ENCODE measurements around the gene KCNC2. TPM values are rescaled to one million over a fixed set of nuclear protein-coding genes. Genes with fewer than 3 reads are reported as not detected.

Gene KCNC2
- total and polyA plus RNA-seq, 2 donors (not counting 3 experiments of a cell fraction or from before 2014, with no cell fraction given) = not detected

- Histone ChIP-seq H2AFZ (ENCODE audit: low read depth, low read length) (no peak overlapping the region), H4K20me1 (replicated peaks; ENCODE audit: control insufficient read depth, extremely low read depth, insufficient read depth, low read length) (no peaks in the 10 kb centered on the region), H3K27ac (ENCODE audit: insufficient read depth, low read depth, low read length) (no peak overlapping the region), H3K4me3 (replicated peaks in 1 of 3; ENCODE audit: insufficient read depth in 1 of 3, low read depth in 1 of 3, low read length in 3 of 3) (no peak overlapping the region), H3K79me2 (ENCODE audit: control insufficient read depth, insufficient read depth, low read length) (no peaks in the 10 kb centered on the region), H3K4me1 (ENCODE audit: control insufficient read depth, extremely low read depth, insufficient read depth, low read length) (no peaks in the 10 kb centered on the region), H3K27me3 (ENCODE audit: control insufficient read depth in 2 of 2, insufficient read depth in 2 of 2, low read length in 2 of 2) (no peaks in the 10 kb centered on the region), H3K4me2 (ENCODE audit: insufficient read depth, low read length) (no peak overlapping the region), H3K9ac (replicated peaks; ENCODE audit: extremely low read depth, insufficient read depth, low read length) (no peak overlapping the region), H3K9me3 (replicated peaks; ENCODE audit: control insufficient read depth, insufficient read depth, low read length) (no peaks in the 10 kb centered on the region), H3K9me1 (replicated peaks; ENCODE audit: control insufficient read depth, extremely low read depth, insufficient read depth, low read length) (no peaks in the 10 kb centered on the region), H3K36me3 (ENCODE audit: control insufficient read depth in 2 of 2, extremely low read depth in 1 of 2, insufficient read depth in 2 of 2, low read length in 2 of 2) (no peaks in the 10 kb centered on the region)
- intact Hi-C loops (cut with micrococcal nuclease) = no loop called here
- TF ChIP-seq FOS (IDR thresholded peaks at IDR 0.05; ENCODE audit: borderline replicate concordance, insufficient read depth, low read length) = no peak
- TF ChIP-seq MYC (IDR thresholded peaks at IDR 0.05; ENCODE audit: low read depth, low read length) = no peak
- TF ChIP-seq POLR2A (IDR thresholded peaks at IDR 0.05; ENCODE audit: low read depth, low read length) = no peak
- no peak for TF ChIP-seq JUN (IDR thresholded peaks at IDR 0.05; ENCODE audit: borderline replicate concordance, insufficient read depth, insufficient read length, low read depth)
- CTCF ChIA-PET = interaction anchor here (1.6 kb wide), 1 partner anchor 9 kb away, joined by 3 read pairs; no protein-coding TSS in a partner anchor
- DNase-seq (ENCODE audit: low read depth, low spot score) (no peak), FAIRE-seq (no peak)
- dilution Hi-C loops (cut with MboI; ENCODE audit: extremely low pct_ligation_motif_present, low sequenced_read_pairs) = no loop called here
- POLR2A ChIA-PET = no interaction called here
- BruUV-seq (replicated peaks) = no TSS peak
Measured at GRCh38 chr12:75139196-75139595, 70.4 kb downstream of the KCNC2 start.

GRCh38 chr12:75137896-75138295 lies 71.7 kb downstream of the KCNC2 start:
- Histone ChIP-seq H3K4me3 (replicated peaks in 1 of 3; ENCODE audit: insufficient read depth in 1 of 3, low read depth in 1 of 3, low read length in 3 of 3) (no peak overlapping the region), H2AFZ (ENCODE audit: low read depth, low read length) (no peak overlapping the region), H3K4me2 (ENCODE audit: insufficient read depth, low read length) (no peak overlapping the region), H3K9ac (replicated peaks; ENCODE audit: extremely low read depth, insufficient read depth, low read length) (no peak overlapping the region), H3K9me3 (replicated peaks; ENCODE audit: control insufficient read depth, insufficient read depth, low read length) (no peaks in the 10 kb centered on the region), H3K9me1 (replicated peaks; ENCODE audit: control insufficient read depth, extremely low read depth, insufficient read depth, low read length) (no peaks in the 10 kb centered on the region), H3K4me1 (ENCODE audit: control insufficient read depth, extremely low read depth, insufficient read depth, low read length) (no peaks in the 10 kb centered on the region), H3K27ac (ENCODE audit: insufficient read depth, low read depth, low read length) (no peak overlapping the region), H3K36me3 (ENCODE audit: control insufficient read depth in 2 of 2, extremely low read depth in 1 of 2, insufficient read depth in 2 of 2, low read length in 2 of 2) (no peaks in the 10 kb centered on the region), H4K20me1 (replicated peaks; ENCODE audit: control insufficient read depth, extremely low read depth, insufficient read depth, low read length) (no peaks in the 10 kb centered on the region), H3K79me2 (ENCODE audit: control insufficient read depth, insufficient read depth, low read length) (no peaks in the 10 kb centered on the region), H3K27me3 (ENCODE audit: control insufficient read depth in 2 of 2, insufficient read depth in 2 of 2, low read length in 2 of 2) (no peaks in the 10 kb centered on the region)
- TF ChIP-seq POLR2A (IDR thresholded peaks at IDR 0.05; ENCODE audit: low read depth, low read length) (no peak), GATA2 (IDR thresholded peaks at IDR 0.05; ENCODE audit: insufficient read depth, insufficient read length, low read depth, low read length) (no peak), MYC (IDR thresholded peaks at IDR 0.05; ENCODE audit: low read depth, low read length) (no peak), EZH2 (IDR thresholded peaks at IDR 0.05; ENCODE audit: borderline replicate concordance, low read depth, low read length, severe bottlenecking) (no peak), MAX (IDR thresholded peaks at IDR 0.05; ENCODE audit: insufficient read depth, insufficient read length) (no peak), POLR2AphosphoS5 (IDR thresholded peaks at IDR 0.05; ENCODE audit: insufficient read depth, low read depth, low read length) (no peak), JUN (IDR thresholded peaks at IDR 0.05; ENCODE audit: borderline replicate concordance, insufficient read depth, insufficient read length, low read depth) (no peak), FOS (IDR thresholded peaks at IDR 0.05; ENCODE audit: borderline replicate concordance, insufficient read depth, low read length) (no peak)
- TF ChIP-seq, protein P1, sequence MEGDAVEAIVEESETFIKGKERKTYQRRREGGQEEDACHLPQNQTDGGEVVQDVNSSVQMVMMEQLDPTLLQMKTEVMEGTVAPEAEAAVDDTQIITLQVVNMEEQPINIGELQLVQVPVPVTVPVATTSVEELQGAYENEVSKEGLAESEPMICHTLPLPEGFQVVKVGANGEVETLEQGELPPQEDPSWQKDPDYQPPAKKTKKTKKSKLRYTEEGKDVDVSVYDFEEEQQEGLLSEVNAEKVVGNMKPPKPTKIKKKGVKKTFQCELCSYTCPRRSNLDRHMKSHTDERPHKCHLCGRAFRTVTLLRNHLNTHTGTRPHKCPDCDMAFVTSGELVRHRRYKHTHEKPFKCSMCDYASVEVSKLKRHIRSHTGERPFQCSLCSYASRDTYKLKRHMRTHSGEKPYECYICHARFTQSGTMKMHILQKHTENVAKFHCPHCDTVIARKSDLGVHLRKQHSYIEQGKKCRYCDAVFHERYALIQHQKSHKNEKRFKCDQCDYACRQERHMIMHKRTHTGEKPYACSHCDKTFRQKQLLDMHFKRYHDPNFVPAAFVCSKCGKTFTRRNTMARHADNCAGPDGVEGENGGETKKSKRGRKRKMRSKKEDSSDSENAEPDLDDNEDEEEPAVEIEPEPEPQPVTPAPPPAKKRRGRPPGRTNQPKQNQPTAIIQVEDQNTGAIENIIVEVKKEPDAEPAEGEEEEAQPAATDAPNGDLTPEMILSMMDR (IDR thresholded peaks at IDR 0.05; ENCODE audit: extremely low read depth in 1 of 2, insufficient read depth in 1 of 2, low read depth in 1 of 2, low read length in 2 of 2) = no peak
- no TSS peak for BruUV-seq (replicated peaks)
- intact Hi-C loops (cut with micrococcal nuclease) (no loop called here), dilution Hi-C loops (cut with MboI; ENCODE audit: extremely low pct_ligation_motif_present, low sequenced_read_pairs) (no loop called here)
- ChIA-PET POLR2A (no interaction called here), CTCF (interaction anchor here (0.8 to 1.6 kb wide), 2 partner anchors 10 to 16 kb away, joined by 3 read pairs; no protein-coding TSS in a partner anchor)
- FAIRE-seq = no peak
- no peak for DNase-seq (ENCODE audit: low read depth, low spot score)

All from endothelial cell of umbilical vein (primary cell).